Dedifferentiated amniotic fluid mesenchymal stem cell (primary cell): ENCODE results near the gene LTA.

Experiments
- DNase-seq: peaks from one replicate; pipeline ENCODE4 v3.0.0-alpha.2; 2016; ENCODE audit errors: extremely low spot score

LTA gene

DNA sequence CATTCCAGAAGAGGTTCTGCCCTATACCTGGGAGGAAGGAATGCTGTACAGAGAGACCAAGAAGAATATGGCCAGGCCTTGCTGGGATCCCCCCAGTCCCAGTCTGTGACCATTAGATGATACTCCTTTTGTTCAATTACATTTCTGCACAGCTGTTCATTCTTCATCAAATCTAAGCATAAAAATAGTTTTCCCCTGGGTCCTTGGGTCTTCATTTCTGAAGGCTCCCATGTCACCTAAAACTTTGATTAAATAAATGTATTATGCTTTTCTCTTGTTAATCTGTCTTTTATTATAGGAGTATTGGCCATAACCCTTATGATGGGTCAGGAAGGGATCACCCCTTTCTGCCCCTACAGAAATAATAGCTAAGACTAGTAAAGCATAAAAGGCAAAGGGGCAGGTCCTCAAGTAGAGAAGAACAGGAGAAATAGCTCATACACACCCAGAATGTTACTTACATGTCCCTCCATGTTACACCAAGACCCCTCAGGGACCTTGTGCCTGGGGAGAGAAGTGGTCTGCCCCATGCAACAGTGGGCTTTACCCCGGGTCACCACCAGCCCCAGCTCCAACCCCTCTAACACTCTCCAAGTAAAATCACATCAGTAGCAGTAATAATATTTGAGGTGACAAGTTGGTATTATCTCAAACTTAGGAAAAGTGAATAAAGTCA is 2.1 kb upstream of the LTA start:
- DNase-seq = no peak

GRCh38 chr6:31573239-31574105 is 1.4 kb downstream of the LTA start:
- DNase-seq = no peak

- no peak for DNase-seq
Measured at GRCh38 chr6:31574106-31575061, 2.3 kb downstream of the LTA start.

DNA sequence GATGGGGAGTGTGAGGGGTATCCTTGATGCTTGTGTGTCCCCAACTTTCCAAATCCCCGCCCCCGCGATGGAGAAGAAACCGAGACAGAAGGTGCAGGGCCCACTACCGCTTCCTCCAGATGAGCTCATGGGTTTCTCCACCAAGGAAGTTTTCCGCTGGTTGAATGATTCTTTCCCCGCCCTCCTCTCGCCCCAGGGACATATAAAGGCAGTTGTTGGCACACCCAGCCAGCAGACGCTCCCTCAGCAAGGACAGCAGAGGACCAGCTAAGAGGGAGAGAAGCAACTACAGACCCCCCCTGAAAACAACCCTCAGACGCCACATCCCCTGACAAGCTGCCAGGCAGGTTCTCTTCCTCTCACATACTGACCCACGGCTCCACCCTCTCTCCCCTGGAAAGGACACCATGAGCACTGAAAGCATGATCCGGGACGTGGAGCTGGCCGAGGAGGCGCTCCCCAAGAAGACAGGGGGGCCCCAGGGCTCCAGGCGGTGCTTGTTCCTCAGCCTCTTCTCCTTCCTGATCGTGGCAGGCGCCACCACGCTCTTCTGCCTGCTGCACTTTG is 3.3 kb downstream of the LTA start, which contains the start of gene TNF:
TSS of gene TNF (plus strand) at position 231 of the 567 bp plus-strand sequence. CDS start at position 408, 177 bp downstream.
- DNase-seq = no peak

DNA sequence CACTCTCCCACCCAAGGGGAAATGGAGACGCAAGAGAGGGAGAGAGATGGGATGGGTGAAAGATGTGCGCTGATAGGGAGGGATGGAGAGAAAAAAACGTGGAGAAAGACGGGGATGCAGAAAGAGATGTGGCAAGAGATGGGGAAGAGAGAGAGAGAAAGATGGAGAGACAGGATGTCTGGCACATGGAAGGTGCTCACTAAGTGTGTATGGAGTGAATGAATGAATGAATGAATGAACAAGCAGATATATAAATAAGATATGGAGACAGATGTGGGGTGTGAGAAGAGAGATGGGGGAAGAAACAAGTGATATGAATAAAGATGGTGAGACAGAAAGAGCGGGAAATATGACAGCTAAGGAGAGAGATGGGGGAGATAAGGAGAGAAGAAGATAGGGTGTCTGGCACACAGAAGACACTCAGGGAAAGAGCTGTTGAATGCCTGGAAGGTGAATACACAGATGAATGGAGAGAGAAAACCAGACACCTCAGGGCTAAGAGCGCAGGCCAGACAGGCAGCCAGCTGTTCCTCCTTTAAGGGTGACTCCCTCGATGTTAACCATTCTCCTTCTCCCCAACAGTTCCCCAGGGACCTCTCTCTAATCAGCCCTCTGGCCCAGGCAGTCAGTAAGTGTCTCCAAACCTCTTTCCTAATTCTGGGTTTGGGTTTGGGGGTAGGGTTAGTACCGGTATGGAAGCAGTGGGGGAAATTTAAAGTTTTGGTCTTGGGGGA is 4.0 kb downstream of the LTA start:
- no peak for DNase-seq

DNA sequence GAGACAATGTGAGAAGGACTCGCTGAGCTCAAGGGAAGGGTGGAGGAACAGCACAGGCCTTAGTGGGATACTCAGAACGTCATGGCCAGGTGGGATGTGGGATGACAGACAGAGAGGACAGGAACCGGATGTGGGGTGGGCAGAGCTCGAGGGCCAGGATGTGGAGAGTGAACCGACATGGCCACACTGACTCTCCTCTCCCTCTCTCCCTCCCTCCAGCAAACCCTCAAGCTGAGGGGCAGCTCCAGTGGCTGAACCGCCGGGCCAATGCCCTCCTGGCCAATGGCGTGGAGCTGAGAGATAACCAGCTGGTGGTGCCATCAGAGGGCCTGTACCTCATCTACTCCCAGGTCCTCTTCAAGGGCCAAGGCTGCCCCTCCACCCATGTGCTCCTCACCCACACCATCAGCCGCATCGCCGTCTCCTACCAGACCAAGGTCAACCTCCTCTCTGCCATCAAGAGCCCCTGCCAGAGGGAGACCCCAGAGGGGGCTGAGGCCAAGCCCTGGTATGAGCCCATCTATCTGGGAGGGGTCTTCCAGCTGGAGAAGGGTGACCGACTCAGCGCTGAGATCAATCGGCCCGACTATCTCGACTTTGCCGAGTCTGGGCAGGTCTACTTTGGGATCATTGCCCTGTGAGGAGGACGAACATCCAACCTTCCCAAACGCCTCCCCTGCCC is 4.9 kb downstream of the LTA start:
- no peak for DNase-seq

- DNase-seq = no peak
Measured at GRCh38 chr6:31577579-31577966, 5.5 kb downstream of the LTA start.

GRCh38 chr6:31578184-31579118 is 6.4 kb downstream of the LTA start:
- DNase-seq = no peak

DNA sequence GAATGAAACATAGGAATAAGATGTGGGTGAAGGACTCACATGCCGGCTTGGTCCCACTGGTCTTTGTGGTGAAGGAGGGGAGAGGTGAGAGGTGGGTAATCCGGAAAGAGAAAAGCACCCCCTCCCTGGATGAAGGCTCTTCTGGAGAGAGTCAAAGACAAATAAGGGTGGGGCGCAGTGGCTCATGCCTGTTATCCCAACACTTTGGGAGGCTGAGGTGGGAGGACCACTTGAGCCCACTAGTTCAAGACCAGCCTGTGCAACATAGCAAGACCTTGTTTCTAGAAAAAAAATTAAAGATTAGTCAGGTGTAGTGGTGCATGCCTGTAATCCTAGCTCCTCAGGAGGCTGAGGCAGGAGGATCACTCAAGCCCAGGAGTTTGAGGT is 7.0 kb downstream of the LTA start:
- DNase-seq = no peak

DNA sequence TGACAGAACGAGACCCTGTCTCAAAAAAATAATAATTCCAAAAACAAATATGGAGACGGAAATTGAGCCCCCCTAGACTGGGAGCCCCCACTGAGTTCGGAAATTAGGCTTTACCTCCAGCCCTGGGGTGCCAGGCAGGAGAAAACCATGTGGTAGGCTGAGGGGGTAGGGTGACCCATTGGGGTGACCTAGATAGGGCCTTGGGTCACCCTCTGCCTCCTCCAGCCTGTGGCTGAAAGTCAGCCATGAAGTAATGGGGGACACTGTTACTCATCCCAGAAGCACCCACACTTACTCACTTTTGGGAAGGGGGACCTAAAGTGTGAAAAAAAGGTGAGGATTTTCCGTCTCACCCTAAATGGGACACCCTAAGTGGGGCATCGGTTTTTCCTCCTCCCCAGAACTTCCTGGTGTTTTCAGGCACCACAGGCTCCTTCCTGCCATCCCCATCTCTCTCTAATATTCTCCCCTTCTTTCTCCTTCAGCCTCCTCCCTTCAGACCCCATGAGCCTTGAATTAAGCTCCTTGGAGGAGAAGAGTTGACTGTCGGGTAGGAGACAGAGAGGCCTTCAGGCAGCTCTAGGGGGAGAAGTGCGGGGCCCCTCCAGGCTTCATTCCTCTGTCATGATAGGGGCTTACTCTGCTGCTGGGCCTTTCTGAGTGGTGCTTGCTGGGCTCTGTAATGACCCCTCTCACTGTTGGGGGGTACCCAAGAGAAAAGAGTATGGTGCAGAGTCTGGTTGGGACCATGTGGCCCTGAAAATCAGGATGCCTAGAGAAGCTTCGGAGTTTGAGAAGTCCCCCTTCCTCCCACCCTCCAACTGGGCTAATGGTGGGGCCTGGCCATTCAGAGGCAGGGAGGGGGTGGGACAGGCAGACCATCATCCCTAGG is 7.7 kb downstream of the LTA start:
- no peak for DNase-seq

DNA sequence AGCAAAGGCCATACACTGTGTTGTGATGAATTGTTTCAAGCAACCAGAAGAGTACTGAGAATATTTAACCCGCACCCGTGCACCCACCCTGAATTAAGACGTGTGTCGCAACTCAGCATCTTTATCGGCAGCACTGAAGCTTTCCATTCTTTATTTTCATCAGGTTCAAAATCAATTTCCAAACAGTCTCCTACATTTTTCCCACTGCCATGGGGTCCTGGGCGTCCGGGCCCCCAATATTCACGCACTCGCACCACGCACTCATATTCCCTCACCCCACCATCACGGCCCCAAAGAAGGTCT is 8.3 kb downstream of the LTA start:
- DNase-seq = no peak

GRCh38 chr6:31580807-31581433 is 8.8 kb downstream of the LTA start:
- DNase-seq = peak; percentile 66

GRCh38 chr6:31581434-31582229 is 9.5 kb downstream of the LTA start:
- DNase-seq = no peak

DNA sequence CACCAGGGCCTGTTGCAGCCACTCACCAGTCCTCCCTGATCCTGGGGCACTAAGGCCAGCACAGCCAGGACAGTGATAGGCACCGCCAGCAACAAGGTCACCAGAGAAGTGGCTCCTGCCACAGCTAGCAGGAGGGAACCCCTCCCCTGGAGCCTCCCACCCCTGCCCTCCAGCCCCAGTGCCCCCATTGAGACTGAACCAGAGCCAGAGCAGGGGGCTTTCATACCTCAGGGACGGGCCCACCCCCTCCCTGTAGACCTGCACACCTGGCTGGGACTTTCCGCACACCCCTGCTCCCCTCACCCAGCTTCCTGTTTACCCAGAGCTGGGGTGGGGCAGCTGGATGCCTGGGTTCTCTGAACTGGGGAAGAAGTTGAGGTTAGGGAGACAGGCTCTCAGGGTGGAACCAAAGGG is 10.1 kb downstream of the LTA start, which contains the start of gene LTB:
TSS of gene LTB (minus strand) at position 195 of the 414 bp plus-strand sequence. CDS start at position 188, 7 bp downstream.
- DNase-seq = no peak

GRCh38 chr6:31585491-31585890 is 13.4 kb downstream of the LTA start:
- DNase-seq = no peak

GRCh38 chr6:31586008-31586407 is 13.9 kb downstream of the LTA start, which contains the start of gene LST1:
LST1 (plus strand) TSS chr6:31586277; CDS start chr6:31587300, 1,023 bp downstream.
- no peak for DNase-seq
